Suprapubic skin (tissue), 4 donors: ENCODE measurements around the gene ZBED1. TPM values are rescaled to one million over a fixed set of nuclear protein-coding genes. Genes with fewer than 3 reads are reported as not detected.
A peak's percentile ranks its signal among the peaks of the same experiment; 100 is the strongest.

Experiments
- DNase-seq, 2 donors: peaks; one replicate each; pipeline ENCODE4 v3.0.0-alpha.2; 2019; ENCODE audit warnings: low spot score in 2 of 2
- H3K27ac ChIP-seq: fragments of 200-600 bp; sonication (generic); one replicate; pipeline ENCODE4 v1.5.1; 2019
- H3K27me3 ChIP-seq: fragments of 200-600 bp; sonication (generic); one replicate; pipeline ENCODE4 v1.5.1; 2019
- H3K36me3 ChIP-seq: fragments of 200-600 bp; sonication (generic); one replicate; pipeline ENCODE4 v1.5.1; 2019
- H3K4me1 ChIP-seq: fragments of 200-600 bp; sonication (generic); one replicate; pipeline ENCODE4 v1.5.1; 2019
- H3K4me3 ChIP-seq: fragments of 200-600 bp; sonication (generic); one replicate; pipeline ENCODE4 v1.5.1; 2019; ENCODE audit warnings: mild to moderate bottlenecking
- H3K9me3 ChIP-seq: fragments of 200-600 bp; sonication (generic); one replicate; pipeline ENCODE4 v1.5.1; 2019
- EP300 ChIP-seq: sonication (generic); formaldehyde crosslinking; IDR thresholded peaks from one replicate; pipeline ENCODE4 v1.6.1; 2017; ENCODE audit warnings: antibody characterized with exemption
- POLR2A ChIP-seq, 2 donors: fragments of 450-650 bp; IDR thresholded peaks; one replicate each; pipeline ENCODE4 v1.6.1; 2017; ENCODE audit warnings: antibody characterized with exemption in 2 of 2, mild to moderate bottlenecking in 2 of 2, moderate library complexity in 2 of 2
- POLR2AphosphoS5 ChIP-seq, 3 donors: sonication (generic); formaldehyde crosslinking; IDR thresholded peaks; one replicate each; pipeline ENCODE4 v1.6.1; 2017; ENCODE audit warnings: antibody characterized with exemption in 3 of 3
- WGBS: methylation state at CpG from one replicate; pipeline ENCODE4 v1.1.5; 2018; 5-methylcytosine and 5-hydroxymethylcytosine counted together
- total RNA-seq, 4 donors: library from RNA; depleted of rRNA; stranded (reverse); fragments of >200 nt; gene quantifications; one replicate each; pipeline ENCODE4 v1.1.0, GENCODE V29; 2016
- TF ChIP-seq, protein P1 (sequence below), 2 donors: fragments of 200-600 bp in 1 of 2; fragments of 450-650 bp in 1 of 2; sonication (generic) in 1 of 2; IDR thresholded peaks; one replicate each; pipeline ENCODE4 v1.5.1; 2016 to 2019; ENCODE audit warnings: antibody characterized with exemption in 2 of 2, mild to moderate bottlenecking in 1 of 2, moderate library complexity in 1 of 2

Gene ZBED1
- total RNA-seq, 4 donors from 2014 or later = 41.5 to 67.3 (median 55.1) TPM

DNA sequence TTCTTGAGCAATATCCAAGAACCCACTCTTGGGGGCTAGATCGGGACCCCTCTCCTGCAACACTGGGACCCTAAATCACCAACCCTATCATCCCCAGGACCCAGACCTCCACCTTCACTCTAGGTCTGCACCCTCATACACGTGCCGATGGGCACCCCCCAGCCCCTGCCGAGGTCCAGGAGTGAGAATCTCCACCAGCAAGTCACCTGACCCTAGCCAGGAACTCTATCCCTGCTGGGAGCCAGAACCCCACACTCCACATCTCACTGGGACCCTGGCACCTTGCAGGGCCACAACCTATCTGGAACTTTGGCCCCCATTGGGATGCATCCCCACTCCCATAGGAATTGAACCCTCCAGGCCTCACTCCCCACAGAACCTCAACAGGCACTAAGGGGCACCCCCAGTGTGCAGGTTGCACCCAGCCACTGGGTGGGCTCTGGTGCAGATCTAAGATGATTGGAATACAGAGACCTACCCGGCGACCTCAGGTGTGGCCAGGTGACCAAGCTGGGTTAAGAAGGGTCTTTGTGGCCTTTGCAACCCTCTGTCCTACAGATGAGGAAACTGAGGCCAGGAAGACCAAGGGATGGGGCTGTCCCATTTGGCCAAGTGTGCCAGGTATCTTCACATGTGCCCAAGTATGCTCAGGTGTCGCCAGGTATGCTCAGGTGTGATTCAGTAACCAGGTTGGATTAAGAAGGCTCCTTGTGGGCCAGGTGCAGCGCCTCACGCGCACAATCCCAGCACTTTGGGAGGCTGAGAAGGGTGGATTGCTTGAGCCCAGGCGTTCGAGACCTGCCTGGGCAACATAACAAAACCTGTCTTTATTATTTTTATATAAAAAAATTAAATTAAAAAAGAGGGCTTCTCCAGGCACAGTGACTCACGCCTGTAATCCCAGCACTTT, 3.1 kb upstream of the ZBED1 start:
- no peaks in the 10 kb centered on the region for H3K9me3 ChIP-seq
- TF ChIP-seq POLR2A (IDR thresholded peaks at IDR 0.05) = no peak
- H3K36me3 ChIP-seq = no peaks in the 10 kb centered on the region
- DNase-seq = peak in 1 of 2 donors; percentile 20
- peaks cover 23% of the 10 kb centered on the region for H3K4me1 ChIP-seq
- H3K27me3 ChIP-seq = no peaks in the 10 kb centered on the region
- H3K4me3 ChIP-seq = no peak overlapping the region
- no peak overlapping the region for H3K27ac ChIP-seq
- 86% methylated on average over 13 of the region's 13 CpGs for WGBS

DNA sequence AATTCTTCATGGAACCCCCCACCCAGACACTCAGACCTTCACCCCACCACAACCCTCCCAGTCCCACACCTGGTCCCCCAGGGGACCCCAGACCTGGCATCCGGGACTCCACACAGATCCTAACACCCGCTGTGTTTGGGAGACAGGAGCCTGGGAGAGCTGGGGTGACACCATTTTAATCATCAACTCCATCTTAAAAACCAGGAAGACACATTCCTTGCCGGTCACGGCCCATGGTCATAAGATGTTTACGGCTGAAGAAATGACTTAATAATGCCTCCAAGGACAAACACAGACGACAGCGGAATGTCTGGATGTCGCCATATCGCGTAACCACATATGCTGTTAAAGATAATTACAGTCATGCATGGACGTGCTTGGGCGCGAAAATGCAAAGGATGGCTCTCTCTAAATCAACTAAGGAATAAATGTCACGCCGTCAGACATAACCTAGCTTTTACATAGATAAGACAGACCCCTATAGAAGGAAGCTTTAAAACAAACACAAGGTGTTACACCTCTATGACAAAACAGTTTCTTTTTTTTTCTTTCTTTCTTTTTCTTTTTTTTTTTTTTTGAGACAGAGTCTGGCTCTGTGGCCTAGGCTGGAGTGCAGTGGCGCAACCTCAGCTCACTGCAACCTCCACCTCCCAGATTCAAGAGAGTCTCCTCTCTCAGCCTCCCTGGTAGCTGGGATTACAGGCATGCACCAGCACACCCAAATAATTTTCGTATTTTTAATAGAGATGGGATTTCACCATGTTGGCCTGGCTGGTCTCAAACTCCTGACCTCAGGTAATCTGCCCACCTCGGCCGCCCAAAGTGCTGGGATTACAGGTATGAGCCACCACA, 2.1 kb upstream of the ZBED1 start:
- no peak overlapping the region for H3K4me3 ChIP-seq
- H3K27me3 ChIP-seq = no peaks in the 10 kb centered on the region
- no peaks in the 10 kb centered on the region for H3K36me3 ChIP-seq
- no peak for DNase-seq
- H3K9me3 ChIP-seq = no peaks in the 10 kb centered on the region
- TF ChIP-seq, protein P1, sequence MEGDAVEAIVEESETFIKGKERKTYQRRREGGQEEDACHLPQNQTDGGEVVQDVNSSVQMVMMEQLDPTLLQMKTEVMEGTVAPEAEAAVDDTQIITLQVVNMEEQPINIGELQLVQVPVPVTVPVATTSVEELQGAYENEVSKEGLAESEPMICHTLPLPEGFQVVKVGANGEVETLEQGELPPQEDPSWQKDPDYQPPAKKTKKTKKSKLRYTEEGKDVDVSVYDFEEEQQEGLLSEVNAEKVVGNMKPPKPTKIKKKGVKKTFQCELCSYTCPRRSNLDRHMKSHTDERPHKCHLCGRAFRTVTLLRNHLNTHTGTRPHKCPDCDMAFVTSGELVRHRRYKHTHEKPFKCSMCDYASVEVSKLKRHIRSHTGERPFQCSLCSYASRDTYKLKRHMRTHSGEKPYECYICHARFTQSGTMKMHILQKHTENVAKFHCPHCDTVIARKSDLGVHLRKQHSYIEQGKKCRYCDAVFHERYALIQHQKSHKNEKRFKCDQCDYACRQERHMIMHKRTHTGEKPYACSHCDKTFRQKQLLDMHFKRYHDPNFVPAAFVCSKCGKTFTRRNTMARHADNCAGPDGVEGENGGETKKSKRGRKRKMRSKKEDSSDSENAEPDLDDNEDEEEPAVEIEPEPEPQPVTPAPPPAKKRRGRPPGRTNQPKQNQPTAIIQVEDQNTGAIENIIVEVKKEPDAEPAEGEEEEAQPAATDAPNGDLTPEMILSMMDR (IDR thresholded peaks at IDR 0.05) = no peak
- TF ChIP-seq POLR2A (IDR thresholded peaks at IDR 0.05) = no peak
- no peak for TF ChIP-seq EP300
- no peak for TF ChIP-seq POLR2AphosphoS5 (IDR thresholded peaks at IDR 0.05)
- peak overlapping the region; percentile 42 for H3K27ac ChIP-seq
- 41% methylated on average over 19 of the region's 19 CpGs for WGBS
- H3K4me1 ChIP-seq = peaks cover 33% of the 10 kb centered on the region

DNA sequence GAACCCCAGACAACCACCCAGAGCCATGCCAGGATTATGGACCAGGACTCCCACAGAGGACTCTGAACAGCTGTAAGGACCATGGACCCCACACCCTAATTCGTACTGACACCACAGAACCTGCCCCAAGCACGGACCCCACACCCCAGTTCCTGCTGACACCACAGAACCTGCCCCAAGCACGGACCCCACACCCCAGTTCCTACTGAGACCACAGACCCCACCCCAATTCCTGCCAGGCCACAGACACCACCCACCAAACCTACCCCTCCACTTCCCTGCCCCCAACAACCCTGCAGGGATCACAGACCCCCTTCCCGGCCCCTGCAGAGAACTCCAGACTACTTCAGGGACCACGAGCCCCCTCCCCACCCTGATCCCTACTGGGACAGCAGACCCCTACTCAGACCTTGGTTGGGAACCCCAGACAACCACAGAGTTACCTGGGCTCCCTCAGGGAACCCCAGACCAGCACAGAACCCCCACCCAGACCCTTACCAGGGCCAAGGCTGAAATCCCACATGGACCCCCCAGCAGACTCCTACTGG, 1.4 kb upstream of the ZBED1 start:
- TF ChIP-seq POLR2A (IDR thresholded peaks at IDR 0.05) (no peak), POLR2AphosphoS5 (IDR thresholded peaks at IDR 0.05) (no peak), EP300 (no peak)
- TF ChIP-seq, protein P1 (IDR thresholded peaks at IDR 0.05) = no peak
- no peak for DNase-seq
- H3K4me1 ChIP-seq = peaks cover 39% of the 10 kb centered on the region
- H3K27me3 ChIP-seq = no peaks in the 10 kb centered on the region
- peak overlapping the region; percentile 42 for H3K27ac ChIP-seq
- H3K9me3 ChIP-seq = no peaks in the 10 kb centered on the region
- no peak overlapping the region for H3K4me3 ChIP-seq
- WGBS = 83% methylated on average over 5 of the region's 5 CpGs
- no peaks in the 10 kb centered on the region for H3K36me3 ChIP-seq

DNA sequence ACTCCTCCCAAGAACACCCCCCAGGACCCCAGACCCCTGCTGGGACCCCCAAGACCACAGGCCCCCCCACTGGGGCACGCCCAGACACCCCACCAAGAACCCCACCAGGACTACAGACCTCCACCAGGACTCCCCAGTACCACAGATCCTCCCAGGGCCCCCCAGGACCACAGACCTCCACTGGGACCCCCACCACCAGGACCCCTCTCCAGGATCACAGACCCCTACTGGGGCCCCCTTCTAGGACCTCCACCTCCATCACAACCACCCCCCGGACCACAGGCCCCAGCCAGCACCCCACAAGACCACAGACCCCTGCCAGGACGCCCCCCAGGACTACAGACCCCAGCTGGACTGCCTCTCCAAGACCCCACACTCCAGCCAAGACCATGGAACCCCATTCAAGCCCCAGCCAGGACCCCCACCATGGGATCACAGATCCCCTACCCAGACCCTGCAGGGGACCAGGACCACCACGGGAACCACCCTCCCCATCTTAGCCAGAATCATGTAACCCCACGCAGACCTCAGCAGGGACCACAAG, 855 bp upstream of the ZBED1 start:
- TF ChIP-seq POLR2AphosphoS5 (IDR thresholded peaks at IDR 0.05) = no peak
- TF ChIP-seq EP300 = no peak
- TF ChIP-seq, protein P1 (IDR thresholded peaks at IDR 0.05) = no peak
- TF ChIP-seq POLR2A (IDR thresholded peaks at IDR 0.05) = no peak
- no peaks in the 10 kb centered on the region for H3K9me3 ChIP-seq
- no peak overlapping the region for H3K27ac ChIP-seq
- 100% methylated on average over 2 of the region's 5 CpGs for WGBS
- peak in 1 of 2 donors; percentile 69 for DNase-seq
- peaks cover 42% of the 10 kb centered on the region for H3K4me1 ChIP-seq
- no peaks in the 10 kb centered on the region for H3K27me3 ChIP-seq
- no peak overlapping the region for H3K4me3 ChIP-seq
- H3K36me3 ChIP-seq = no peaks in the 10 kb centered on the region

DNA sequence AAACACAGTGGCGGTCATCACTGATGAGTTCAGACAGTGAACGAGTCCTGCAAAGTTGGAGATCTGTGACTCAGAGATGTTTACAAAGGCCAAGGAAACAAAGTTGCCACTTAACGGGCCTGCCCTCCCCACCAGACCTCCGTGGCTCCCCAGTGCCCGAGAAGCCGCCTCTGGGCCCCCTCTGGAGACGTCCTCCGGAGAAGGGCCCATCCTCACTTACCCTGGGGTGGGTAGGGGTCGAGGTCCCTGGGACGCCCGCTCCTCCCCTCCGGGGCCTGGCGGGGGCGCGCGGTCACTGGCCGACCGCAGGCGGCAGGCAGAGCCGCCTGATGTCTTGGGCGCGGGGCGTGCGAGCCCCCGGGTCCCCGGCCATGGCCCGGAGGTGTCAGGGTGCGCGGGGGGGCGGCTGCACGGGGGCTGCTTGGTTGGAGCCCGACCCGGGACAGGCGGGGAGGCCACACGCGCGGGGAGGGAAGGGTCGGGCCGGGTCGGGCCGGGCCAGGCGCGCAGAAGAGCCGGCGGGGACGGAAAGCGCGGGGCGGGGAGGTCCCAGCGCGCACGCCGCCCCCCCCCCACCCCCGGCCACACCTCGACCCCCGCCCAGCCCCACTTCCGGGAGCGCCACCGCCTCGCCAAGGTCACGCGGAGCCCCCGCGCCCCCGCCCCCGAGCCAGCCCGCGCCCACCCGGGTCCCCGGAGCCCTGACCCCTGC, 529 bp downstream of the ZBED1 start:
- no peak for DNase-seq
- H3K9me3 ChIP-seq = no peaks in the 10 kb centered on the region
- H3K4me3 ChIP-seq = peak overlapping the region; percentile 78
- H3K36me3 ChIP-seq = peaks cover 5% of the 10 kb centered on the region
- TF ChIP-seq POLR2AphosphoS5 (IDR thresholded peaks at IDR 0.05) = no peak
- TF ChIP-seq, protein P1 (IDR thresholded peaks at IDR 0.05) = no peak
- TF ChIP-seq POLR2A (IDR thresholded peaks at IDR 0.05) = no peak
- TF ChIP-seq EP300 = no peak
- peaks cover 42% of the 10 kb centered on the region for H3K4me1 ChIP-seq
- whole genome bisulfite sequencing = 0% methylated on average over 2 of the region's 70 CpGs
- no peaks in the 10 kb centered on the region for H3K27me3 ChIP-seq
- peak overlapping the region; percentile 91 for H3K27ac ChIP-seq
